ENCODE data around the gene ADAP1. TPM values are rescaled to one million over a fixed set of nuclear protein-coding genes. Genes with fewer than 3 reads are reported as not detected.

ADAP1 gene
- total RNA-seq, 1 experiment from 2014 or later: 6.2 TPM

DNA sequence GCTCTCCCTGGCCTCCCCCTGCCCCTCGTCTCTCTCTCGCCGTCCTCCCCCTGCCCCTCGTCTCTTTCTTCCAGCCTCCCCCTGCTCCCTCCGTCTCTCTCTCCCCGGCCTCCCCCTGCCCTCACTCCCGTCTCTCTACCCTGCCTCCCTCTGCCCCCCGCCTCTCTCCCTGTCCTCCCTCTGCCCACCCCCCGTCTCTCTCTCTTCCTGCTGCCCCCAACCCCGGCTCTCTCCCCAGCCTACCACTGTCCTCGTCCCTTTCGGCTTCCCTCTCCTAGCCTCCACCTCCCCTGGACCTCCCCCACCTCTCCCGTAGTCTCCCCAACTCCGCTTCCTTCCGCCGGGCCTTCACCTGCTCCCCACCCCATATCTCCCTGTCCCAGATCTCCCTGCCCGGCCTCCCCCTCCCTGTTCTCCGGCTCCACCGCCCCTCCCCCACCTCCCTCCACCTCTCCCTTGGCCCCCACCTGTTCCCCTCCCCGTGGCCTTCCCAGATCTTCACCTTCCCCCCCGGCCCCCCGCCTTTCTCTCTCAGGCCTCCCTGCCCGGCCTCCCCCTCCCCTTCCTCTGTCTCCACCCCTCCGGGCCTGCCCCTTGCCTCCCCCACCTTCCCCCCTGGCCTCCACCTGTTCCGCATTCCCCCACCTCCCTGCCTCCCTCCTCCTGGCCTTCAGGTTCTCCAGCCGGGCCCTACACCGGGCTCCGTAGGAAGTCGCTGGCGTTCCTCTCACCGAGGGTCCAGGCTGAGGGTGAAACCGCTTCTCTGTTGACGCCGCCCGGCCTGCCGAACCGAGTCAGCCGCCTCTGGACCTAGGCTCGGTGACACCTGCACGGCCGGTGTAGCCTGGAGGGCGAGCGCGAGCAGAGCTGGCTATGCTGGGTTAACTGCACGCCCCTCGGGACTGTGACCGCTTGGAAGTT lies 76.9 kb downstream of the ADAP1 start:
- H4K91ac ChIP-seq (ENCODE audit: insufficient read length, low read depth, low read length): no peak overlapping the region
- H3K9me3 ChIP-seq (ENCODE audit: control insufficient read depth, low read depth, low read length): no peaks in the 10 kb centered on the region
- H3K4me2 ChIP-seq (ENCODE audit: insufficient read depth, insufficient read length, low read length): peak overlapping the region; percentile 35
- no peak overlapping the region for H2AFZ ChIP-seq (ENCODE audit: low read length)
- peaks cover 27 to 42% (median 40%) of the 10 kb centered on the region in 3 experiments for H3K36me3 Mint-ChIP-seq (ENCODE audit: insufficient read depth in 1 of 3, low read depth in 3 of 3)
- H3T11ph ChIP-seq (ENCODE audit: low read length): no peak overlapping the region
- H3K14ac ChIP-seq (ENCODE audit: insufficient read depth, low read length): no peak overlapping the region; the same call in 1 of the 2 replicates
- peak overlapping the region; percentile 91 to 95 for H3K4me3 Mint-ChIP-seq
- H3K18ac ChIP-seq (ENCODE audit: insufficient read length, low read depth, low read length): no peak overlapping the region
- no peak overlapping the region for H2BK12ac ChIP-seq (ENCODE audit: insufficient read length, low read depth, low read length)
- H3K56ac ChIP-seq (ENCODE audit: insufficient read length, low read depth, low read length): no peak overlapping the region
- no peaks in the 10 kb centered on the region for H4K20me1 ChIP-seq (ENCODE audit: control insufficient read depth, insufficient read depth, insufficient read length)
- H3K9ac ChIP-seq (ENCODE audit: extremely low read depth, insufficient read length, low read length): peak overlapping the region; percentile 75
- peaks cover 5 to 6% of the 10 kb centered on the region in 2 experiments for H3K9me3 Mint-ChIP-seq
- no peaks in the 10 kb centered on the region for H3K27me3 ChIP-seq (ENCODE audit: insufficient read depth, low read length)
- H2BK15ac ChIP-seq (ENCODE audit: low read depth, low read length): no peak overlapping the region
- H3K27ac ChIP-seq (ENCODE audit: insufficient read length, low read depth, low read length): no peak overlapping the region
- H3K23ac ChIP-seq (ENCODE audit: insufficient read length, low read depth, low read length): no peak overlapping the region
- TF ChIP-seq CTCF (conservative IDR thresholded peaks at IDR 0.05): no peak
- no peak overlapping the region for H3K4ac ChIP-seq (ENCODE audit: low read depth, low read length)
- H3K79me1 ChIP-seq (ENCODE audit: insufficient read depth, low read depth, low read length, poor library complexity, severe bottlenecking): peaks cover 3% of the 10 kb centered on the region
- no peak overlapping the region for H2BK5ac ChIP-seq (ENCODE audit: insufficient read length, low read length)
- H2BK20ac ChIP-seq (ENCODE audit: low read depth, low read length, poor library complexity, severe bottlenecking): no peak overlapping the region
- H3K27ac Mint-ChIP-seq: peak overlapping the region; percentile 84 to 93 (median 88); a peak in 4 of 7 replicates
- DNase-seq: no peak
- H3K27me3 Mint-ChIP-seq (ENCODE audit: low read depth): no peaks in the 10 kb centered on the region
- no peak overlapping the region for H2AK5ac ChIP-seq (ENCODE audit: insufficient read length, low read length)
- 0 out of 2 replicates have a peak, but pooled peaks cover 2% of the 10 kb centered on the region for H3K4me1 ChIP-seq (ENCODE audit: insufficient read depth, low read length)
- no peak overlapping the region for H4K8ac ChIP-seq (replicated peaks; ENCODE audit: insufficient read length, low read depth, low read length)
- no CpG with 5 or more reads among the region's 47 CpGs for WGBS (ENCODE audit: extremely low coverage, insufficient read length, low lambda C conversion rate)
- H2BK120ac ChIP-seq (ENCODE audit: low read depth, low read length, poor library complexity, severe bottlenecking): no peak overlapping the region
- H3K23me2 ChIP-seq (ENCODE audit: insufficient read length, low read depth, low read length, poor library complexity, severe bottlenecking): peaks cover 5% of the 10 kb centered on the region
- peaks cover 12% of the 10 kb centered on the region in 2 experiments for H3K4me1 Mint-ChIP-seq
- no peak overlapping the region for H4K5ac ChIP-seq (ENCODE audit: insufficient read length, low read depth, low read length)
- H3K79me2 ChIP-seq (ENCODE audit: insufficient read depth, low read length): peaks cover 40% of the 10 kb centered on the region; the same call in 1 of the 2 replicates

All from H9 (cell line).